Gastroesophageal sphincter (tissue), 3 donors: ENCODE data around the gene UNC13C.

Experiments used
- CTCF ChIP-seq, 4 experiments: fragments of 200-600 bp in 2 of 4; fragments of 450-650 bp in 2 of 4; sonication (generic) in 1 of 4; IDR thresholded peaks; one replicate each; pipeline ENCODE4 v1.5.1; 2017 to 2019; ENCODE audit warnings: antibody characterized with exemption in 4 of 4, mild to moderate bottlenecking in 2 of 4, moderate library complexity in 2 of 4
- POLR2AphosphoS5 ChIP-seq: sonication (generic); formaldehyde crosslinking; IDR thresholded peaks from one replicate; pipeline ENCODE4 v1.6.1; 2017; ENCODE audit warnings: antibody characterized with exemption

GRCh38 chr15:54579855-54580254 is 601.6 kb downstream of the UNC13C start:
- no peak for TF ChIP-seq CTCF (IDR thresholded peaks at IDR 0.05)
- no peak for TF ChIP-seq POLR2AphosphoS5
